Stomach (tissue), 4 donors: ENCODE data around the gene UGT1A8.

Experiments
- CTCF ChIP-seq, 7 experiments: fragments of 450-650 bp in 4 of 7; fragments of 200-600 bp in 3 of 7; sonication (generic) in 3 of 7; IDR thresholded peaks; one replicate each; pipeline ENCODE4 v1.5.1; 2016 to 2019; ENCODE audit warnings: antibody characterized with exemption in 7 of 7, control low read depth in 2 of 7, mild to moderate bottlenecking in 1 of 7
- EP300 ChIP-seq: sonication (generic); formaldehyde crosslinking; IDR thresholded peaks from one replicate; pipeline ENCODE4 v1.6.1; 2017; ENCODE audit warnings: antibody characterized with exemption
- POLR2A ChIP-seq, 4 donors: fragments of 450-650 bp; IDR thresholded peaks; one replicate each; pipeline ENCODE4 v1.6.1; 2016; ENCODE audit warnings: antibody characterized with exemption in 4 of 4, control low read depth in 2 of 4, mild to moderate bottlenecking in 1 of 4, moderate library complexity in 1 of 4

GRCh38 chr2:233743464-233744259 lies 126.2 kb downstream of the UGT1A8 start:
- TF ChIP-seq POLR2A (IDR thresholded peaks at IDR 0.05) (no peak), CTCF (IDR thresholded peaks at IDR 0.05) (no peak), EP300 (no peak)
